K562 (cell line): Measurements from ENCODE around the gene DCUN1D3. TPM values are rescaled to one million over a fixed set of nuclear protein-coding genes. Genes with fewer than 3 reads are reported as not detected.

Experiments used
- ATAC-seq: fragments of 200-7000 bp; cut with Tn5 transposase; 3 replicates; pipeline ENCODE4 v1.9.1; 2020; ENCODE audit warnings: moderate library complexity
- BruUV-seq: library from RNA; stranded (reverse); fragments of 400-500 nt; replicated peaks from 2 replicates; lab custom pipeline; 2021; lab: Mats Ljungman, UMichigan
- CTCF ChIA-PET: fragments of 300-600 bp; formaldehyde crosslinking; extraction: SDS; loops from one replicate; lab custom pipeline; 2021; ENCODE audit warnings: low intra/inter-chr PET ratio; lab: Yijun Ruan, JAX
- POLR2A ChIA-PET: fragments of 300-600, 350-650 bp; sonication (Branson Sonifier 250); formaldehyde crosslinking; extraction: SDS; loops from one replicate; lab custom pipeline; 2021; ENCODE audit warnings: antibody characterized with exemption, inconsistent platforms; lab: Yijun Ruan, JAX
- DNase-seq, 4 experiments: peaks; one replicate each; pipeline versions ENCODE4 v3.0.0 to v3.0.0-alpha.2; 2011 to 2018; ENCODE audit warnings: low spot score in 3 of 4, mixed read lengths in 3 of 4; ENCODE audit errors: extremely low read depth in 1 of 4
- FAIRE-seq: peaks from 2 replicates; lab custom pipeline; 2011; peaks lifted over from hg19 to GRCh38; lab: Jason Lieb, UNC
- H2AFZ ChIP-seq: 2 replicates; pipeline ENCODE4 v1.6.0; 2011; ENCODE audit warnings: low read depth, low read length, control low read depth, inconsistent platforms
- H3K27ac ChIP-seq: fragments of 200-600 bp; 3 replicates; pipeline ENCODE4 v1.8.0; 2011; ENCODE audit warnings: low read depth, mild to moderate bottlenecking, control low read depth, inconsistent platforms, low read length, moderate library complexity, mixed read lengths; ENCODE audit errors: extremely low read depth
- H3K27me3 ChIP-seq, 2 experiments: fragments of 300-600 bp in 1 of 2; 2 replicates in 1 of 2; 3 replicates in 1 of 2; pipeline versions ENCODE4 v1.6.0 to v1.8.0; 2011; ENCODE audit warnings: inconsistent platforms in 2 of 2, low read length in 2 of 2, mild to moderate bottlenecking in 1 of 2, mixed read lengths in 1 of 2, moderate library complexity in 1 of 2; ENCODE audit not compliant: control insufficient read depth in 2 of 2, insufficient read depth in 2 of 2
- H3K36me3 ChIP-seq: fragments of 300-600 bp; 3 replicates; pipeline ENCODE4 v1.8.0; 2011; ENCODE audit warnings: mild to moderate bottlenecking, low read length, inconsistent platforms; ENCODE audit not compliant: control insufficient read depth, insufficient read depth
- H3K4me1 ChIP-seq, 2 experiments: fragments of 200-600 bp in 1 of 2; replicated peaks in 1 of 2; 2 replicates in 1 of 2; 3 replicates in 1 of 2; pipeline versions ENCODE4 v1.5.1 to v1.8.0; 2011; ENCODE audit warnings: inconsistent platforms in 2 of 2, low read length in 2 of 2, mild to moderate bottlenecking in 1 of 2, mixed read lengths in 1 of 2, moderate library complexity in 1 of 2; ENCODE audit not compliant: control insufficient read depth in 2 of 2, insufficient read depth in 2 of 2
- H3K4me2 ChIP-seq: 2 replicates; pipeline ENCODE4 v1.6.1; 2011; ENCODE audit warnings: low read length, control low read depth, inconsistent platforms, mixed read lengths; ENCODE audit not compliant: insufficient read depth
- H3K4me3 ChIP-seq: fragments of 200-600 bp; sonication (generic), shearing (Covaris generic); 2 replicates; pipeline ENCODE4 v1.5.1; 2016; ENCODE audit warnings: control low read depth, inconsistent platforms
- H3K79me2 ChIP-seq: fragments of 200-600 bp; 3 replicates; pipeline ENCODE4 v1.8.0; 2011; ENCODE audit warnings: low read length, inconsistent platforms; ENCODE audit not compliant: control insufficient read depth, insufficient read depth
- H3K9ac ChIP-seq, 2 experiments: 2 replicates each; pipeline versions ENCODE4 v1.6.0 to v1.6.1; 2011; ENCODE audit warnings: low read depth in 2 of 2, low read length in 2 of 2, control low read depth in 1 of 2, inconsistent platforms in 1 of 2, mild to moderate bottlenecking in 1 of 2, mixed read lengths in 1 of 2; ENCODE audit not compliant: insufficient read depth in 1 of 2
- H3K9me1 ChIP-seq: one replicate; pipeline ENCODE4 v1.6.0; 2011; ENCODE audit warnings: inconsistent platforms, mild to moderate bottlenecking, low read length, moderate library complexity; ENCODE audit not compliant: control insufficient read depth, insufficient read depth
- H3K9me3 ChIP-seq: replicated peaks from 2 replicates; pipeline ENCODE4 v1.5.1; 2011; ENCODE audit warnings: low read depth, low read length, inconsistent platforms; ENCODE audit not compliant: control insufficient read depth, insufficient read depth
- H4K20me1 ChIP-seq: replicated peaks from 2 replicates; pipeline ENCODE4 v1.6.1; 2011; ENCODE audit warnings: low read length, inconsistent platforms, mixed read lengths; ENCODE audit not compliant: control insufficient read depth, insufficient read depth
- BDP1 ChIP-seq: IDR thresholded peaks from 3 replicates; pipeline ENCODE4 v1.6.1; 2011; ENCODE audit not compliant: insufficient read length, insufficient read depth
- CTCFL ChIP-seq: IDR thresholded peaks from 2 replicates; pipeline ENCODE4 v1.6.1; 2011; ENCODE audit warnings: borderline replicate concordance, low read depth, mild to moderate bottlenecking, moderate library complexity, low read length; ENCODE audit not compliant: insufficient read depth, poor library complexity, severe bottlenecking
- FOXK1 ChIP-seq: sonication (generic); formaldehyde crosslinking; IDR thresholded peaks from 2 replicates; pipeline ENCODE4 v1.8.0; 2022; ENCODE audit warnings: missing genetic modification reagents, mild to moderate bottlenecking, borderline replicate concordance
- KLF6 ChIP-seq: fragments of 250-450 bp; sonication (Bioruptor Pico); IDR thresholded peaks from 2 replicates; pipeline ENCODE4 v1.4.0; 2020; ENCODE audit warnings: mild to moderate bottlenecking, moderate library complexity, borderline replicate concordance
- LARP7 ChIP-seq: fragments of 450-650 bp; IDR thresholded peaks from 2 replicates; pipeline ENCODE4 v1.6.1; 2016
- RFX1 ChIP-seq: fragments of 450-650 bp; IDR thresholded peaks from 2 replicates; pipeline ENCODE4 v1.6.1; 2016; ENCODE audit warnings: mild to moderate bottlenecking, moderate library complexity
- SIN3B ChIP-seq: fragments of 450-650 bp; IDR thresholded peaks from 2 replicates; pipeline ENCODE4 v1.6.1; 2017; ENCODE audit warnings: low read depth, mild to moderate bottlenecking, moderate library complexity
- SMAD1 ChIP-seq: fragments of 150-350 bp; IDR thresholded peaks from 2 replicates; pipeline ENCODE4 v1.6.1; 2014; ENCODE audit warnings: low read length, low read depth; ENCODE audit not compliant: partially characterized antibody
- SMARCC2 ChIP-seq: fragments of 450-650 bp; IDR thresholded peaks from 2 replicates; pipeline ENCODE4 v1.6.1; 2017; ENCODE audit warnings: antibody characterized with exemption, moderate library complexity, mild to moderate bottlenecking, low read depth
- ZNF584 ChIP-seq: fragments of 200-800 bp; sonication (Bioruptor generic); IDR thresholded peaks from 2 replicates; pipeline ENCODE4 v1.6.1; 2016; ENCODE audit warnings: low read depth, mild to moderate bottlenecking, missing genetic modification characterization, missing compliant biosample characterization
- WGBS: fragments of 100-300 bp; shearing (Covaris generic); methylation state at CpG from one replicate; pipeline ENCODE4 v1.1.6; 2016; ENCODE audit warnings: low coverage, mixed read lengths; ENCODE audit not compliant: insufficient coverage; ENCODE audit errors: missing lambda C conversion rate; 5-methylcytosine and 5-hydroxymethylcytosine counted together
- in situ Hi-C: fragments of 300-500 bp; cut with MboI; formaldehyde crosslinking; loops from 4 replicates; pipeline ENCODE4 v1.15.0; 2018; ENCODE audit warnings: inconsistent platforms, mixed read lengths
- intact Hi-C: fragments of 100-400 bp; cut with micrococcal nuclease; formaldehyde crosslinking; loops from 2 replicates; pipeline ENCODE4 v1.14.2; 2022
- polyA plus RNA-seq, 8 experiments: library from polyadenylated mRNA; depleted of rRNA in 4 of 8; stranded (reverse) in 5 of 8; unstranded in 3 of 8; fragments of >200 nt; fragmentation: Nextera tagmentation in 2 of 8; fragmentation: Illumina TruSeq in 1 of 8; extraction: Ambion mirVana in 2 of 8; extraction: Trizol in 1 of 8; gene quantifications; 2 replicates each; pipeline versions ENCODE4 v1.2.1 to v1.2.3, GENCODE V29; 2011 to 2014; ENCODE audit warnings: inconsistent platforms in 1 of 8, missing spikeins in 1 of 8
- total RNA-seq, 7 experiments: library from RNA; depleted of rRNA in 6 of 7; stranded (reverse); fragments of >200 nt in 6 of 7; fragmentation: Illumina TruSeq in 2 of 7; extraction: Trizol in 2 of 7; gene quantifications; 2 replicates each; pipeline versions ENCODE4 v1.2.1 to v1.2.3, GENCODE V29; 2011 to 2021; ENCODE audit warnings: low replicate concordance in 1 of 7
- TF ChIP-seq, protein P1 (sequence below): fragments of 450-650 bp; IDR thresholded peaks from 2 replicates; pipeline ENCODE4 v1.6.1; 2014; ENCODE audit warnings: low read depth, mild to moderate bottlenecking, moderate library complexity, borderline replicate concordance

Gene DCUN1D3
- total and polyA plus RNA-seq, 9 of the 15 experiments (the other 6 are each of a cell fraction or from before 2014, with no cell fraction given) = 1.0 to 4.7 (median 2.2) TPM

- Histone ChIP-seq H4K20me1 (no peaks in the 10 kb centered on the region), H3K36me3 (0 out of 3 replicates have a peak, but pooled peaks cover 3% of the 10 kb centered on the region), H3K27me3 (no peaks in the 10 kb centered on the region), H3K4me1 (peaks cover 0 to 10% of the 10 kb centered on the region in 2 experiments; a peak in 2 of 5 replicates), H3K9ac (no peak overlapping the region), H3K9me1 (no peaks in the 10 kb centered on the region), H3K4me2 (no peak overlapping the region), H3K27ac (no peak overlapping the region), H3K9me3 (no peaks in the 10 kb centered on the region), H2AFZ (no peak overlapping the region), H3K79me2 (no peaks in the 10 kb centered on the region), H3K4me3 (no peak overlapping the region)
- ChIA-PET CTCF (no interaction called here), POLR2A (interaction anchor here (0.6 to 3.4 kb wide), 4 partner anchors 10 to 38 kb away, joined by 3 to 19 read pairs (median 5); partner anchors contain the start of genes DCUN1D3 and LYRM1)
- in situ Hi-C loops (no loop called here), intact Hi-C loops (no loop called here)
- no peak for ATAC-seq
- FAIRE-seq = no peak
- no TSS peak for BruUV-seq
- 82% methylated on average over 4 of the region's 4 CpGs for WGBS
- DNase-seq = no peak
- TF ChIP-seq KLF6 (CRISPR knock-in tag) = no peak
- no peak for TF ChIP-seq SIN3B
- TF ChIP-seq, protein P1, sequence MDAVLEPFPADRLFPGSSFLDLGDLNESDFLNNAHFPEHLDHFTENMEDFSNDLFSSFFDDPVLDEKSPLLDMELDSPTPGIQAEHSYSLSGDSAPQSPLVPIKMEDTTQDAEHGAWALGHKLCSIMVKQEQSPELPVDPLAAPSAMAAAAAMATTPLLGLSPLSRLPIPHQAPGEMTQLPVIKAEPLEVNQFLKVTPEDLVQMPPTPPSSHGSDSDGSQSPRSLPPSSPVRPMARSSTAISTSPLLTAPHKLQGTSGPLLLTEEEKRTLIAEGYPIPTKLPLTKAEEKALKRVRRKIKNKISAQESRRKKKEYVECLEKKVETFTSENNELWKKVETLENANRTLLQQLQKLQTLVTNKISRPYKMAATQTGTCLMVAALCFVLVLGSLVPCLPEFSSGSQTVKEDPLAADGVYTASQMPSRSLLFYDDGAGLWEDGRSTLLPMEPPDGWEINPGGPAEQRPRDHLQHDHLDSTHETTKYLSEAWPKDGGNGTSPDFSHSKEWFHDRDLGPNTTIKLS = no peak
- TF ChIP-seq ZNF584 = no peak
- no peak for TF ChIP-seq LARP7
- no peak for TF ChIP-seq FOXK1 (CRISPR knock-in tag)
- no peak for TF ChIP-seq BDP1
- TF ChIP-seq RFX1 = no peak
- no peak for TF ChIP-seq CTCFL
- no peak for TF ChIP-seq SMARCC2
- TF ChIP-seq SMAD1 = no peak
Observed at GRCh38 chr16:20889625-20890275, 10.4 kb downstream of the DCUN1D3 start.
